ENCODE results near the gene GLIS1. TPM values are rescaled to one million over a fixed set of nuclear protein-coding genes. Genes with fewer than 3 reads are reported as not detected.

Gene GLIS1
- total RNA-seq, 4 donors from 2014 or later, result 0.63 to 2.4 (median 1.0) TPM

- peak in 1 of 2 donors; percentile 59 for DNase-seq (ENCODE audit: low spot score in 2 of 2)
- H3K4me3 ChIP-seq (ENCODE audit: low read depth, poor library complexity, severe bottlenecking), result no peak overlapping the region
- intact Hi-C loops (cut with DNase I; ENCODE audit: low total_unique reads), result no loop called here
- no peak for TF ChIP-seq POLR2A (IDR thresholded peaks at IDR 0.05)
- no peak for TF ChIP-seq CTCF (IDR thresholded peaks at IDR 0.05)
- 91 to 93% methylated on average over 9 of the region's 9 CpGs for WGBS, 2 donors
Measured at GRCh38 chr1:53471000-53471399, 268.0 kb downstream of the GLIS1 start.

GRCh38 chr1:53470584-53470983 is 268.4 kb downstream of the GLIS1 start:
- no peak overlapping the region for H3K4me3 ChIP-seq (ENCODE audit: low read depth, poor library complexity, severe bottlenecking)
- intact Hi-C loops (cut with DNase I; ENCODE audit: low total_unique reads), result no loop called here
- peak in 1 of 2 donors; percentile 80 for DNase-seq (ENCODE audit: low spot score in 2 of 2)
- WGBS, 2 donors, result 71 to 84% methylated on average over 19 of the region's 19 CpGs
- TF ChIP-seq POLR2A (IDR thresholded peaks at IDR 0.05), result no peak
- no peak for TF ChIP-seq CTCF (IDR thresholded peaks at IDR 0.05)

- peak; percentile 48 to 90 for DNase-seq (ENCODE audit: low spot score in 2 of 2)
- WGBS, 2 donors, result 13 to 22% methylated on average over 22 to 23 of the region's 28 CpGs
- TF ChIP-seq POLR2A (IDR thresholded peaks at IDR 0.05) (no peak), CTCF (IDR thresholded peaks at IDR 0.05) (no peak)
- intact Hi-C loops (cut with DNase I; ENCODE audit: low total_unique reads), result no loop called here
- no peak overlapping the region for H3K4me3 ChIP-seq (ENCODE audit: low read depth, poor library complexity, severe bottlenecking)
Measured at GRCh38 chr1:53470155-53470554, 268.8 kb downstream of the GLIS1 start.

- 85 to 94% methylated on average over 5 of the region's 5 CpGs for WGBS, 2 donors
- TF ChIP-seq POLR2A (IDR thresholded peaks at IDR 0.05) (no peak), CTCF (IDR thresholded peaks at IDR 0.05) (no peak)
- DNase-seq (ENCODE audit: low spot score in 2 of 2), result peak in 1 of 2 donors; percentile 68
- intact Hi-C loops (cut with DNase I; ENCODE audit: low total_unique reads), result no loop called here
- H3K4me3 ChIP-seq (ENCODE audit: low read depth, poor library complexity, severe bottlenecking), result no peak overlapping the region
Measured at GRCh38 chr1:53469373-53469772, 269.6 kb downstream of the GLIS1 start.

GRCh38 chr1:53468374-53468773 is 270.6 kb downstream of the GLIS1 start:
- no peak for TF ChIP-seq CTCF (IDR thresholded peaks at IDR 0.05)
- TF ChIP-seq POLR2A (IDR thresholded peaks at IDR 0.05), result no peak
- 87 to 91% methylated on average over 2 of the region's 2 CpGs for whole genome bisulfite sequencing, 2 donors
- intact Hi-C loops (cut with DNase I; ENCODE audit: low total_unique reads), result no loop called here
- peak in 1 of 2 donors; percentile 61 for DNase-seq (ENCODE audit: low spot score in 2 of 2)
- H3K4me3 ChIP-seq (ENCODE audit: low read depth, poor library complexity, severe bottlenecking), result no peak overlapping the region

GRCh38 chr1:53467391-53467790 is 271.6 kb downstream of the GLIS1 start:
- no peak for TF ChIP-seq CTCF (IDR thresholded peaks at IDR 0.05)
- TF ChIP-seq POLR2A (IDR thresholded peaks at IDR 0.05), result no peak
- no peak overlapping the region for H3K4me3 ChIP-seq (ENCODE audit: low read depth, poor library complexity, severe bottlenecking)
- DNase-seq (ENCODE audit: low spot score in 2 of 2), result peak in 1 of 2 donors; percentile 54
- intact Hi-C loops (cut with DNase I; ENCODE audit: low total_unique reads), result no loop called here

Data from lower leg skin (tissue), 4 donors.